A673 (cell line): Measurements from ENCODE around the gene HYCC1. TPM values are rescaled to one million over a fixed set of nuclear protein-coding genes. Genes with fewer than 3 reads are reported as not detected.

Experiments
- BruUV-seq: library from RNA; stranded (reverse); fragments of 400-500 nt; replicated peaks from 2 replicates; lab custom pipeline; 2021; lab: Mats Ljungman, UMichigan
- CTCF ChIA-PET: fragments of 300-600 bp; sonication (Branson Sonifier 250); formaldehyde crosslinking; loops from one replicate; lab custom pipeline; 2022; ENCODE audit warnings: antibody characterized with exemption; lab: Charles Lee
- POLR2A ChIA-PET: fragments of 300-600 bp; sonication (Branson Sonifier 250); formaldehyde crosslinking; loops from one replicate; lab custom pipeline; 2022; ENCODE audit warnings: antibody characterized with exemption; ENCODE audit not compliant: low non-redundant PET; lab: Charles Lee
- DNase-seq: peaks from one replicate; pipeline ENCODE4 v3.0.0-alpha.2; 2015; ENCODE audit warnings: low spot score
- H3K27ac ChIP-seq: fragments of 200-600 bp; sonication (generic); 2 replicates; pipeline ENCODE4 v1.5.1; 2016; ENCODE audit warnings: mixed run types, low read depth, mild to moderate bottlenecking, mixed read lengths, antibody characterized with exemption, low read length; ENCODE audit not compliant: poor library complexity, severe bottlenecking
- H3K27me3 ChIP-seq: fragments of 200-600 bp; sonication (generic); replicated peaks from 2 replicates; pipeline ENCODE4 v1.6.1; 2017; ENCODE audit warnings: mixed run types, low read depth, mild to moderate bottlenecking, mixed read lengths, antibody characterized with exemption, low read length; ENCODE audit not compliant: insufficient read depth, poor library complexity
- H3K36me3 ChIP-seq: fragments of 200-600 bp; sonication (generic); 2 replicates; pipeline ENCODE4 v1.6.1; 2016; ENCODE audit warnings: mixed run types, mild to moderate bottlenecking, mixed read lengths, antibody characterized with exemption, low read length; ENCODE audit not compliant: insufficient read depth, poor library complexity, severe bottlenecking
- H3K4me1 ChIP-seq: fragments of 200-600 bp; sonication (generic); 2 replicates; pipeline ENCODE4 v1.6.1; 2017; ENCODE audit warnings: mixed run types, mild to moderate bottlenecking, mixed read lengths, antibody characterized with exemption, low read length; ENCODE audit not compliant: insufficient read depth, poor library complexity, severe bottlenecking
- H3K4me3 ChIP-seq: fragments of 200-600 bp; sonication (generic); 2 replicates; pipeline ENCODE4 v1.5.1; 2016; ENCODE audit warnings: low read depth, mixed run types, mild to moderate bottlenecking, mixed read lengths, low read length; ENCODE audit not compliant: poor library complexity, severe bottlenecking
- H3K9me3 ChIP-seq: fragments of 200-600 bp; sonication (generic); 2 replicates; pipeline ENCODE4 v1.6.1; 2016; ENCODE audit warnings: mixed run types, low read depth, mild to moderate bottlenecking, mixed read lengths, antibody characterized with exemption, low read length; ENCODE audit not compliant: poor library complexity, severe bottlenecking
- EZH2 ChIP-seq: fragments of 200-600 bp; sonication (generic); IDR thresholded peaks from 2 replicates; pipeline ENCODE4 v1.6.1; 2017; ENCODE audit warnings: borderline replicate concordance, low read depth, mild to moderate bottlenecking, mixed read lengths, antibody characterized with exemption, low read length; ENCODE audit not compliant: poor library complexity, severe bottlenecking
- intact Hi-C: fragments of 100-400 bp; cut with micrococcal nuclease; formaldehyde crosslinking; loops from one replicate; pipeline ENCODE4 v1.10.0; 2022; ENCODE audit not compliant: unreplicated experiment
- total RNA-seq: library from RNA; stranded (reverse); gene quantifications from 2 replicates; pipeline ENCODE4 v1.2.3, GENCODE V29; 2021
- TF ChIP-seq, protein P1 (sequence below): fragments of 300-800, 200-600 bp; sonication (generic); conservative IDR thresholded peaks from 2 replicates; pipeline ENCODE4 v1.5.1; 2017; ENCODE audit warnings: low read depth, mild to moderate bottlenecking, antibody characterized with exemption, low read length, moderate library complexity, mixed read lengths

Gene HYCC1
- total RNA-seq, 1 experiment from 2014 or later: 42.0 TPM

DNA sequence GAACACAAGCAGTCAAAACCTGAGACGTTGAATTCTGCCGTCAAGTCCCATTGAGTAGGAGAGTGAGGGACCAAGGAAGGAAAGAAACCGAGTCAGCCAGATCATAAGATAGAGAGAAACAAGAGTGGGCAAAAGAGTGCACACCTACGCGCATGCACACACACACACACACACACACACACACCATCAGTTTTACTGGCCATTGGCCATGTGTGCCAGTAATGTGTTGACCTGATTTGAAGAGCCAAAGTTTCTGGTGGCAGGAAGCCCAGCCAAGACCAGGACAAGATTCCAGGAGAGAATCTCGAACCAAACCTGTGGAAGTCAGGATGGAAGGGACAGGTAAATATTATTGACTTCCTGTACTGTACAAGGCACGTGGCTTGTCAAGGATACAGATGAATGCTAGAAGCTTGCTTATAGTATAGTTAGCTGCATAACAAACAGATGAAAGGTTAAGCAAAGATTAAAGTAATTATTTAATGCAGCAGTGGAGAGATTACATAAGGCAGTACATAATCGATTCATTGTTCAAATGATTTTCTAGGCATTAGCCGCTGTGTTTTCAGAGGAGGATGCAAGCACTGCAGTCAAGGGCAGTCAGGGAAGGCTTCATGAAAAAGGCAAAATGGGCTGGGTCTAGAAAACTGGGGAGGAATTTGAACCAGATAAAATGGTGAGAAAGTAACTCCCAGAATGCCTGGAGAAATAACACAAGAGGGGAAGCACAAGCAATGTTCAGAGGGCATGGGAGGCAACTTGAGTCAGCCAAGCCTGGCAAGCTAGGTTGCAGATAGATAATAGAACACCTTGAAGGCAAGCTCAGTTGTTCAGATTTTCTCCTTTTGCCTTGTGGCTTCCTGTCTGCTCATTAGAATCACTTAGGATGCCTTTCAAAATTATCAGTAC is 2.7 kb upstream of the HYCC1 start:
- CTCF ChIA-PET: no interaction called here

DNA sequence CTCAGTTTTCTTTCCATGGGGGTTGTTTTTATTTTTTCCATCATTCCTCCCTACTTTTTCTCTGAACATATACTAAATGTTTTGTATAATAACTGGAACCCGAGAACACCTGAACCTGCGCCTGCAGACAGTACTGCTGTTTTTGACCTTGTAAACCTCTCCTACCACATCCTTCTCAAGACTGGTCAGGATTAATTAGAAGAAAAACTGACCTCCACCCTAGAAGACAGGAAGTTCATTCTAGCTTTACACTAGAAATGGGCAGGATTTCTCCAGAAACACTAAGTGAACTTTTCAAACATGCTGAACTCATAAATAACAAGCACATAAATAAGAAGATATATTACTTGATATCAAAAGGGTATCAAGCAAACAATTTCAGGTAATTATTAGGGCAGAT is 751 bp upstream of the HYCC1 start:
- H3K36me3 ChIP-seq: no peaks in the 10 kb centered on the region
- no peak for DNase-seq
- POLR2A ChIA-PET: no interaction called here
- H3K4me1 ChIP-seq: peaks cover 25% of the 10 kb centered on the region
- TF ChIP-seq, protein P1, sequence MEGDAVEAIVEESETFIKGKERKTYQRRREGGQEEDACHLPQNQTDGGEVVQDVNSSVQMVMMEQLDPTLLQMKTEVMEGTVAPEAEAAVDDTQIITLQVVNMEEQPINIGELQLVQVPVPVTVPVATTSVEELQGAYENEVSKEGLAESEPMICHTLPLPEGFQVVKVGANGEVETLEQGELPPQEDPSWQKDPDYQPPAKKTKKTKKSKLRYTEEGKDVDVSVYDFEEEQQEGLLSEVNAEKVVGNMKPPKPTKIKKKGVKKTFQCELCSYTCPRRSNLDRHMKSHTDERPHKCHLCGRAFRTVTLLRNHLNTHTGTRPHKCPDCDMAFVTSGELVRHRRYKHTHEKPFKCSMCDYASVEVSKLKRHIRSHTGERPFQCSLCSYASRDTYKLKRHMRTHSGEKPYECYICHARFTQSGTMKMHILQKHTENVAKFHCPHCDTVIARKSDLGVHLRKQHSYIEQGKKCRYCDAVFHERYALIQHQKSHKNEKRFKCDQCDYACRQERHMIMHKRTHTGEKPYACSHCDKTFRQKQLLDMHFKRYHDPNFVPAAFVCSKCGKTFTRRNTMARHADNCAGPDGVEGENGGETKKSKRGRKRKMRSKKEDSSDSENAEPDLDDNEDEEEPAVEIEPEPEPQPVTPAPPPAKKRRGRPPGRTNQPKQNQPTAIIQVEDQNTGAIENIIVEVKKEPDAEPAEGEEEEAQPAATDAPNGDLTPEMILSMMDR: no peak
- TF ChIP-seq EZH2: no peak
- H3K27ac ChIP-seq: no peak overlapping the region
- no peaks in the 10 kb centered on the region for H3K9me3 ChIP-seq
- H3K27me3 ChIP-seq: no peaks in the 10 kb centered on the region
- no TSS peak for BruUV-seq
- intact Hi-C loops: no loop called here
- CTCF ChIA-PET: no interaction called here
- no peak overlapping the region for H3K4me3 ChIP-seq

More for the DNA sequence above, 2.7 kb upstream of the HYCC1 start:
- H3K4me1 ChIP-seq: peaks cover 16% of the 10 kb centered on the region
- no TSS peak for BruUV-seq
- DNase-seq: no peak
- H3K9me3 ChIP-seq: no peaks in the 10 kb centered on the region
- H3K27ac ChIP-seq: no peak overlapping the region
- TF ChIP-seq, protein P1: no peak
- no peak for TF ChIP-seq EZH2
- POLR2A ChIA-PET: interaction anchor here (0.7 kb wide), 1 partner anchor 89 kb away, joined by 4 read pairs; no protein-coding TSS in a partner anchor
- no peak overlapping the region for H3K4me3 ChIP-seq
- H3K36me3 ChIP-seq: no peaks in the 10 kb centered on the region
- intact Hi-C loops: no loop called here
- H3K27me3 ChIP-seq: no peaks in the 10 kb centered on the region

DNA sequence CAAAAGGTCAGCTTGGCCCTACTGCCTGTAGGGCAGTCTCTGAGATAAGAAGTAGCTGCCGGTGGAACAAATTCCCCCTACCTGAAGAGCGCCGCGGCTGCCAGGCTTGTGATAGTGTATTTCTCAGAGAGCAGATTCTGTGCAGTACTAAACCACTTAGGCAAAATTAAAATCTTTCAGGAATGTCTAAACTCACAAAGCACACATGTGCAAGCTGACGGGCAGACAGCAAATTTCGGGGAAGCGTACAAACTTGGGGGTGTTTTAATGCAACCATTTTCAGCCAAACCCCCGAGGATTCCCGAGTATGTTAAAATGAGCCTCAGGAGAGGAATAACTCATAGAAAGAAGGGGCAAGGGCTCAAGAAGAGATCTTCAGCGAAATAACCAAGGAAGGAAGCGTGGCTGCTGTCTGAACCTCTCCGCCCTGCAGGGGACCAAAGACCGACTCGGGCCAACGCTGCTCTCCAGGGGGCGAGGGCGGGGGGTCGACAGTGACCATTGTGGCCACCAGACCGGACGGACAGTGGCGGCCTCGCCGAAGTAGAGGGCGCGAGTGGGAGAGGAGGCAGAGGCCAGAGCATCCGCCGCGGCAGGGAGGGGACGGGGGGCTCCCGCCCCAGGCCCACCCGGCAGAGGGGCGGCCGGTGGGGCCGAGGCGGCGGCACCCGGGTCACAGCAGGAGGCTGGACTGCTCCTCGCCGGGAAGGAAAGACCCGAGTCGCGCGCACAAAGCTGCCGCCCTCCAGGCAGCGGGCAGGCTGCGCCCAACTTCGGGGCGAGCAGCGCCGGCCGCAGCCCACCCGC is 819 bp downstream of the HYCC1 start:
- Histone ChIP-seq H3K27ac (peak overlapping the region; percentile 72), H3K4me3 (peak overlapping the region; percentile 77), H3K9me3 (no peaks in the 10 kb centered on the region), H3K27me3 (no peaks in the 10 kb centered on the region), H3K4me1 (peaks cover 34% of the 10 kb centered on the region), H3K36me3 (no peaks in the 10 kb centered on the region)
- CTCF ChIA-PET: no interaction called here
- TF ChIP-seq, protein P1: no peak; the same call in 1 of the 2 replicates
- TF ChIP-seq EZH2: no peak
- intact Hi-C loops: no loop called here
- POLR2A ChIA-PET: no interaction called here
- no peak for DNase-seq
- no TSS peak for BruUV-seq
